GM18870 (cell line): ENCODE results near the gene RPTOR.

Experiments used
- ATAC-seq: cut with Tn5 transposase; IDR thresholded peaks from one replicate; pipeline ENCODE4 v1.9.1; 2021; ENCODE audit warnings: moderate library complexity; ENCODE audit not compliant: unreplicated experiment

The RPTOR gene

GRCh38 chr17:80939151-80940145, 394.8 kb downstream of the RPTOR start:
- no peak for ATAC-seq

DNA sequence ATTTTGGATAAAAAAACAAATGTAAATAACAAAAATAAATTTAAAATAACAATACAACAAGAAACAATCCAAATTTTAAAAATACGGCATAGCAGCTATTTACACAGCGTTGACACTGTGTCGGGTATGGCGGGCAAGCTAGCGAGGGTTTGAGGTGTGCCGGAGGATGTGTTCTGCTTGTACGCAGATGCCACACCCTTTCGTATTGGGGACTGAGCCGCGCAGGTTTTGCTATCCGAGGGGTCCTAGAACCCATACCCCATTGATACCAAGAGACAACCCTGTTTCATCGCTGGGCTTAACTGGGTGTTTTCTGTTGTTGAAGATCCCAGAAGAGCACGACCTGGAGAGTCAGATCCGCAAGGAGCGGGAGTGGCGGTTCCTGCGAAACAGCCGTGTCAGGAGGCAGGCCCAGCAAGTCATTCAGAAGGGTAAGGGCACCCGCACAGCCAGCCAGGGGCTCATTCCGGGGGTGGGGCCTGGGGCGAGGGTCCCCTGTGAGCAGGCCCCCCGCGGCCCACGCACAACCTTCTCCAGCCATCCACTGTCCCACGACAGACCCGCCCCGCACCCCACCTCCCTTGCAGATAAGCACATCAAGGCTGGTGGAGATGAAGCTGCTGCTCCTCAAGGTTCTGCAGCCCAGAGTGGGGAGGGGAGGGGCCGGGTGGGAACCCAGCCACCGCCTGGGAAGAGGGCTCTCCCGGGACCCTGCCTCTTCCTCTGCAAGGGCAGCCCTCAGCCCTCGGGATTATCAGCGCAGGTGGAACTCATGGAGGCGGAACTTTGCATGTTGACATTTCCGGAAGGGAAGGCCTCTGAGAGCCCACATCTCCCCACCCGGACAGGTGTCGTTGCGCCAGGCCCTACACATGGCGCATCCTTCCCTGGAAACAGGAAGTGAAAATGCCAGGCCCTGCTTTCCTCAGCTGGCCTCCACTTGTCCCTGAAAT, 395.8 kb downstream of the RPTOR start:
- no peak for ATAC-seq

- ATAC-seq = no peak
Observed at GRCh38 chr17:80941171-80941570, 396.5 kb downstream of the RPTOR start.

DNA sequence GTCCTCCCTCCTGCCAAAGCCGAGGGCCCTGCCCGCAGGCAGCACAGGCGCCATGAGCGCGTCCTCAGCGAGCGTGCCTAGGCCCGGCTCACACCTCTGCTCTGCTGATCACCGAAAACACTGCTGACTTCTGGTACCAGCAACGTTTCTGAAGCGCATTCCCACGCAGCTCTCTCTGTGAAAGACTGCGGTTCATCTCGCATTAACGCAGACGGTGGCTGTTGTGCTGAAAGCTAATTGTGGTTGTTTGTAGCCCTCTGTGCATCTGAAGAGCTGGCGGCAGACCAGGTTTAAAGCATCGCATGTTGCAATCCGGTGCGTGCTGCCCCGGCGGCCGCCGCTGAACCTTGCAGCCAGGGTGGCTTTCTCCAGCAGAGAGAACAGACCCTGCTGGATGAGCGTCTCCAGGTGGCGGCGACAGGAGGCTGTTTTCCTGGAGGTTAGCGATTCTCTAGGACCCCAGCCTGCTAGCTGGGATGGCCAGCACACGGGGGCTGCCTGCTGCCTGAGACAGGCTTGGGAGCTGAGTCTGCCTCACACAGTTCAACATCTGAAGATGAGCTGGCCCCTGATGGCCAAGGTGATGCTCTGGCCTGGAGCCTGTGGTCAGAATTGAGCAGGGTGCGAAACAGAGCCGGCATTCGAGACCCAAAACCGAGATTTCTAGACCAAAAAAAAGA, 397.2 kb downstream of the RPTOR start:
- ATAC-seq = no peak

DNA sequence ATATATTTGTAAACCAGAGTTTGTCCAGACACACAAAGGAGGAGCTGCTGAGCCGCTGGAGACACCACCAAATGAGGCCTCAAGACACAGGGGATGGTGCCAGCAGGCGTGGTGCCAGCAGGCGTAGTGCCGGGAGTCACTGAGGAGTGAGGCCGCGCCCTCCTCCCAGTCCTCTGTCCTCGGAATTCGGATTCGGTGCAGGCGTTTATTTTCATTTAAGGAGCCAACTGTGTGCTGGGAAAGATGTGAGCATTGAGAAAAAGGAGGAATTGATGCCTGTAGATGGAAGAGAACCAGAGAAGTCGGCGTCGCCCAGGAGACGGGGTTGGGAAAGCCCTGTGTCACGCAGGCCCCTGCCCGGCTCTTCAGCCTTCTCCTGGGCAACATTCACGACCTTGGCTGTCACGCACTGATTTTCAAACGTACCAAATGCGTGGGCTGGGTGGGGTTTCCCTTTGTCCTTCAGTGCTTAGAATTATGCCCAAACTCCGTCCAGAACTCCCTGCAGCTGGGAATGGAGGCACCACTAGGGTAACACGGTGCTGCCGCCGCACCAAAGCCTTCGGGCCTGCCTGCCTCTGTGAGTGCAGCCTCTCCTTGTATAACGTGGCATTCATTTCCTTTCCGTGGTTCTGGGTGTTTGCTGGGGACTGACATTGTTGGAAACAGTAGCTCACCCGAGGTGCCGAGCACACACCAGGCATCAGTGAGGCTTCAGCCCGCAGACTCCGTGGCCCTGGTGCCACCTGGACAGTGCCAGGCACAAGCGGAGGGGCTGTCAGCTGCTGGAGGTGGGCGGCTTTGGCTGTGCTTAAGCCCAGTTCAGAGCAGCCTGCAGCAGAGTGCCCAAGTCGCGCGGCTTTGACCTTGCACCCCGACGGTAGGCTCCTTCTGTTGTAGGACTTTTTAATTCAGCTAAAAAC, 398.0 kb downstream of the RPTOR start:
- no peak for ATAC-seq

DNA sequence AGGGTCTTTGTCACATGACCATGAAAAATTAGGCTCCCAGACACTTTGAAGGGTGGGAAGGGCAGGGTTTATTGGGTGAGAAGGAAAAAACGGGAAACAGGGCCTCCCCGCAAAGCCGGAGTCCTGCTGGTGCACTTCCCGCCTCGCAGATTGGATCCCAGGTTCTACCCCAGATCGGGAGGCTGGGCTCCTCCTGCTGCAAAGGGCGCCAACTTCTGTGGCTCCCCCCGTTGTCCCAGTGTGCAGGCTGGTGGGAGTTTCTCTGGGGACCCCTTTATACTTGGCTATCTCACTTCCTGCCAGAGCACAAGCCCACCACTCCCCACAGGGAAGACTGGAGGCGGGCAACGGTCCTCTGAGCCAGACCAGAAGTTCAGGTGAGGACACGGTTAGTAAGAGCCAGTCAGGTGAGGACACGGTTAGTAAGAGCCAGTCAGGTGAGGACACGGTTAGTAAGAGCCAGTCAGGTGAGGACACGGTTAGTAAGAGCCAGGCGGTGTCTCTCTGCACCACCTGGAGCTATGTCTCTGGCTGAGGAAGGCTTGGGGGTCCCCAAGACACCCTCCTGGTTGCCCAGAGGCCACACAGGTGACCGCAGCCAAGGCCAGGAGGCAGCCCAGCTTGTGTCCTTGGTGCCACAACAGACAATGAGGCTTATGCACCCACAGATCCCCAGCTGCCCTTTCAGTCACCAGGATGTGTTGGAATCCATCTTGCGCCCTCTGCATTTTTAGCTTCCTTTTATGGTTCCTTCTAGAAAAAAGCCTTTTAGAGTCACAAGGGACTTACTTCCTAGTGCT, 398.9 kb downstream of the RPTOR start:
- ATAC-seq = no peak

GRCh38 chr17:80944326-80944725, 399.7 kb downstream of the RPTOR start:
- ATAC-seq = no peak

DNA sequence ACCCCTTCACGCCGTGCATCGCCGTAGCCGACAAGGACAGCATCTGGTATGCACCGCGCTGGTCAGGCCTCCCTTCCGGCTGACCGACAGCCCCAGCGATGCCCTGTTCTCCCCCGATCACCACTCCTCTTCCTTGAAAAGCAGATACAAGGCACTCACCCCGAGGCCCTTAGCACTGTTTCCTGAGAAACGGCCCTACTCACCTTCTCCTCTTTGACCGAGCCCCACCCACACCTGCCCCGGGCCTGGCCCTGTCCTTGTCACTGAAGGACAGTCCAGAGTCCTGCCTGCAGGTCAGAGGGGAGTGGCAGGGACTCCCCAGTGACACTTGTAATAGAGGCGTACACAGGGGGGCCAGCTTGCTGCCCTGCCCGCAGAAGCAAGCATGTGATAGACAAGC, 401.1 kb downstream of the RPTOR start:
- no peak for ATAC-seq

DNA sequence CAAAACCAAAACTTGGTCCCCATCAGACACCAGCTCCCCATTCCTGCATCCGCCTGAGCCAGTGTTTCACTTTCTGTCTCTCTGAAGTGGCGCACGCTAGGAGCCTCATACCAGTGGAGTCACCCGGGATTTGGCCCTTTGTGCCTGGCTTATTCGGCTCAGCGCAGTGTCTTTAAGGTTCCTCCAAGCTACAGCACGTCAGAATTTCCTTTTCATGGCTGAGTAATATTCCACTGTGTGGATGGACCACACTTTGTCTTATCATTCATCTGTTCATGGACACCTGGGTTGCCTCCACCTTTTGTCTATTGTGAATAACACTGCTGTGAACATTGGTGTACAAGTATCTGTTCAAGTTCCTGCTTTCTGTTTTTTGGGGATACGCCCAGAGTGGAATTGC, 401.8 kb downstream of the RPTOR start:
- no peak for ATAC-seq

DNA sequence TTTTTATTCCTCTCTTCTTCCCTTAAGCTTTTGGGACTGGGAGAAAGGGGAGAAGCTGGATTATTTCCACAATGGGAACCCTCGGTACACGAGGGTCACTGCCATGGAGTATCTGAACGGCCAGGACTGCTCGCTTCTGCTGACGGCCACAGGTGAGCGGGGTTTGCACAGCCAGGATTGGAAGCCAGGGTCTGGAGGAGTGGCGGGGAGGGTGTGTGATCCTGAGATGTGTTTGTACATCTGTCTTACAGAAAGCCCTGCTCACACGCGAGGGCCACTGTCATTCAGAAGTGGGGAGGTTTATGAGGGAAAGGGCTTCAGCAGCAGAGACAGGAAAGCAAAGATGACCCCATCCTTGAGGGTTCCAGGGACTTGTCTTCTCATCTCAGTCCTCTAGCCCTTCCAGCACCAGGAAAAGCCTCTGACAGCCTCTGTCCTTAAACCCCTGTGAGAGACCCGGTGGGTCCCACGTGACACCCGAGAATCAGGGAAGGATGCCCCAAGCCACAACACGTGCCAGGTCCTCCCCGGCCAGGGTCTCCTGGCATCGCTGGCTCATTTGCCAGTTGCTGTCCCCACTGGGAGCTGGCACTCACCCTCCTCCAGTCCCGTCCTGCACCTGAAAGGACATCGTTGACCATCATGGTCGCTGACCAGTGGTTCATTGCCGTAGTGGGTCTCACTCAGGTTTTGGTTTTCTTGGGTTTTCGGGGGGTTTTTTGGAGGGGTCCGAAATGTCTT, 402.7 kb downstream of the RPTOR start:
- no peak for ATAC-seq

DNA sequence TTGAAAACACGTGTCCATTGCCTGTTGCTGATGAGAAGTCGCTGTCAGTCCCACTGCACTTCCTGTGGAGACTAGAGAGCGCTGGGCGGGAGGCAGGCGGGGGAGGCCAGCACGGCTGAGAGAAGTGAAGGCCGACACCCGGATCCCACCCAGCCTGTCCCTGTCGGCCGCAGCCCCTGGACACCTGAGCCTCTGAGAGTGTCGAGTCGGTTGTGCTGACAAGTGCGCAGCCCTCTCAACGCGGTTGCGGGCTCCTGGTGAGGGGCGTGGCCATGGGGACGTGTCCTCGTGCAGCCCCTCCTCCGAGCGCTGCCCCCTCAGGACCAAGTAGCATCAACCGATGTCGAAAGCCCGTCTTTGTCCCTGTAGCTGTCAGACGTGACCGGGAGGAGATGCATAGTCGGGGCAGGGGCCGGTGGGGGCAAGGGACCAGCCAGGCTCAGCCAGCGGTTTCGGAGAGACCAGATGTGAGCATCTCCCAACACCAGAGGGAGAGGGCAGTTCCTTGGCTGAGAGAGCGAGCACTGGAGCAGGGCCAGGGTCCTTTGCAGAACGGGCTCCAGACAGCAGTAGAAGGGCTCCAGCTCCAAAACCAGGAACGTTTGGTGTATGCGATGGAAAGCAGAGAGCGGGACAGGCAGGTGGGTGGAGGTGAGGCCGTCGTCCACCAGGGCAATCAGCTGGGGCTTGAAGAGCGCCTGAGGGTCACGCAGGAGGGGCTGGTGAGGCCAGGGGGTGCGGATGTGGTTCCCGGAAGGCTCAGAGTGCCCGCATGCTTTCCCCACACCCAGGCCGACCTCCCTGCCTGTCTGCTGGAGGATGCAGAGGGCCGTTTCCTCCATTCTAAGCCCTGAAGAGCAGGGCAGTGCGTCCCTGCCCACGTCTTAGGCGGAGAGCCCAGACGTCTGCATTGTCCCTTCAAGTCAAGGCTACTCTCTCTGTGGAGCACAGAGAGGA, 403.7 kb downstream of the RPTOR start:
- no peak for ATAC-seq

- no peak for ATAC-seq
Observed at GRCh38 chr17:80948976-80949450, 404.4 kb downstream of the RPTOR start.

DNA sequence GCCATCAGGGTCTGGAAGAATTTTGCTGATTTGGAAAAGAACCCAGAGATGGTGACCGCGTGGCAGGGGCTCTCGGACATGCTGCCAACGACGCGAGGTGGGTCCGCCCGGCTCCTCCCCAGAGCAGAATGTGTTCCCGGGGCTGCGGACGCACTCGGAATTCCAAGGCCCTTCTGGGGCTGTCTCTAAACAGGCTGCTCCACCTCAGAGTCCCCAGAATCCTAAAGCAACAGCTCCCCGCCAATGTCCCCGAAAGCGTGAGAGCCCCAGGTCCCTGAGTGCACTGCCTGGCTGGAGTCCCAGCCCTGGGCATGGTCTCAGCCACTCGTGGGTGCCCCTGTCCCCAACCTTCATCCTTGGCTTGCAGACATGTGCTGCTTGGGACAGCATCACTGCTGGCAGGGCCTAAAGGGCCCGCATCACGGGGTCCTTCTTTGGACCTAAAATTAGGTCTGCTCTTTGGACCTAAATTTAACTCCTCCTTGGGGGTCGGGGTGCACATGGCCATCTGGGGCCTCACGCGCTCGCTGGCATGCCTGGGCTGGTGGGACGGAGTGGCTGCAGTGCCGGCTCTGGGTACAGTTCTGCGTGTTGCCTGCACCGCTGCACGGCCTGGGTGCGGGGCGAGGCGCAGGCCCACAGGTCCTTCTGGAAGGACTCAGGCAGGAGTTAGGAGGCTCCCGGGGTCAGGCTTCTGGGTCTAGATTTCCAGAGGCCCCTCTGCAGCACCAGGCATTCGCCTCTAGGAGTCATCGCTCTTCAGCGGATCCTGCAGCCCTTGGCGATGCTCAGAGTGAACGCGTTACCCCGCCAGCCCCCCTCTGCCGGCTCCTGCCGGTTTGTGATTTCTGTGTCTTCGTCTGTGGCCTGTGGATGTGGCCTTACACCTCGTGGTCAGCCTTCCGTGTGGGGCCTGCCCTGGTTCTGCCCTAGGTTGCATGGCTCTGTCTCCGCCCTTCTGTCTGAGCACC, 405.1 kb downstream of the RPTOR start:
- no peak for ATAC-seq

DNA sequence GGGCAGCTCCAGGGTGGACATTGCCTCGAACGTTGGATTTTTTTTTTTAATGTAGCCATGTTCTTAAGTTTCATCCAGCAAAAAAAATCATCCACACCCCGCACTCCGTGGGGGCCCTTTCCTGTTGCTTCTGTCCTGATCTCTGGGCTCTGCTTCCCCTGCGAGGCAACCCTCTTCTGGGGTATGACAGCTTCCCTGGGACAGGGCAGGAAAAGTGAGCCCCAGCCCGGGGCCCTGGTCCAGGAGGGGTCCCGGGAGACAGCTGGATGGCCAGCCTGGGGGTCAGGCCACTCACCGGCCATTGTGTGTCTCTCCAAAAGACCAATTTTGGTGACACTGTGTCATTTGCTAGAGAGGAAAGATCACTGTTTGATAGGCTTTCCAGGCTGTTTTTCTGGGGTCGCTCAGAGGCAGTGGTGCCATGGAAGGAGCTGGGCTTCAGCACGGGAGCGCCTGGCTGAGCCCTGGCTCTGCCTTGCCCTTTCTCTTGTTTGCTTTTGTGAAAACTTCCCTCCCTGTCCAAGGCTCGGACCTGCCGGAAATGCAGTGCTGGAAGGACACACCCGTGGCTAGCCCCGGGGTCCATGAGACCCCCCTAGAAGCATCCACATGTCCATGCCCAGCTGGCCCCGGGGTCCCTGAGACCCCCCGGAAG, 406.0 kb downstream of the RPTOR start:
- no peak for ATAC-seq
